NCI-H748 (cell line): Measurements from ENCODE around the gene FANCD2.
"Not testable (repeated sequence)": the region's sequence is repeated elsewhere in the genome, so short reads cannot be mapped to it uniquely, and the experiment has no call there.

Experiments
- DNase-seq: peaks from one replicate; lab custom pipeline; 2025; ENCODE audit not compliant: unreplicated experiment; lab: John Stamatoyannopoulos, UW

The FANCD2 gene

DNA sequence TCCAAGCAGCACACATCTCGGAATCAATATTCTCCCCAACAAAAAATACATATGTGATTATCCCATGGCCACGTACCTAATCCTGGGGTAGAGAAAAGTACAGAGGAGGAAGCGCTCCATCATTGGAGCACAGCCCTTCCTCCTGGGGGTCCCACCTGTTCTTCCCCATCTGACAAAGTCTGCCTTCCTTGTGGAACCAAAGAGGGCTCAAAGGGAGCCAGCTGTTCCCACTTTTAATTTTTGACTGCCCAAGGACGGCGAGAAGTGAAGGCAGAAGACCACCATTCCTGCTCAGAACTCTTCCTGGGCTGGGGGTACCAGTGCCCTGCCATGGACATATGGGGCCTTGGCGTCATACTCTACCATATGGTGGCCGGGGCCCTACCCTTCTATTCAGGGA, 14.1 kb upstream of the FANCD2 start:
- DNase-seq, result no peak

- DNase-seq, result no peak
These were observed 10.8 kb upstream of the FANCD2 start for GRCh38 chr3:10015461-10015904.

DNA sequence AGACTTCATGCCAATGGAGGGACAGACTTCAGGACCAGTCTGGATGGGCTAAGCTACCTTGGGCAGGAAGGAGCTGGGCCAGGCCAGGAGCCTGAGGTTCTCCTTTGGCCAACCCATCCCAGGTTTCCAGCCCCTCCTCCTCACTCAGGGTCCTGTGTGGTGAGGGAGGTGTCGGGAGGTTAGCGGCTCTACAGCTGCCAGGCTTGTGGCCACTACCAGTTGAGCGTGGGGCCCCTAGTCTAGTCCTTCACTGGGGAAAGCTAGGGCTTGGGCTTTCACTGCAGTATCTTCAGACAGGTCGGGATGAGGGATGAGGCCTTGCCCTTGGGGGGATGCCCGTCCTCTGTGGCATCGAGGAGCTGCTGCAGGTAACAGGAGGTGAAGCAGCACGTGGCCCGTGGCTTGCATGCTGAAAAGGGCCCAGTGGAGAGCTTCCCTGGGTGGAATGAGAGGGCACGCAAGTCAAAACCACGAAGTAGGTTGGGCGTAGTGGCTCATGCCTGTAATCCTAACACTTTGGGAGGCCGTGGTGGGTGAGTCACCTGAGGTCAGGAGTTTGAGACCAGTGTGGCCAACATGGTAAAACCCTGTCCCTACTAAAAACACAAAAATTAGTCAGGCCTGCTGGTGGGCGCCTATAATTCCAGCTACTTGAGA, 8.5 kb upstream of the FANCD2 start:
- DNase-seq, result no peak

DNA sequence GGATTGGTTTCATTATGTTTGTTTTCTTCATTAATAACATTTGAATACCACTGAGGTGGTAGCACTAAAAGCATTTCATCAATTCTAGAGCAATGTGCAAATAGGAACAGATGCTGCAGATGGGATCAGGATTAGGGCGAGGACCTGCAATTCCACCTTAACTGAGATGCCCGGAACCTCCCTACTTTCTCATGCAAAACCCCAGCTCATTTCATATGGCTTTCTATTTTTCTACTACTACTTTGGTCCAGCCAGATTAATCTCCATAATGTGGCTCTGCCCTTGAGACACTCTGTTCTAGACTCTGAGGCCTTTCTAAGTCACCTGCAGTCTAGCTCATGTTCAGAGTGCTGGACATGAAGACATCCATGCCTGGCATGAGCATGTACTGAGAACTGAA, 7.4 kb upstream of the FANCD2 start:
- not testable (repeated sequence) for DNase-seq

- DNase-seq, result no peak
These were observed 6.9 kb upstream of the FANCD2 start for GRCh38 chr3:10019326-10019725.

GRCh38 chr3:10021856-10022775, 4.1 kb upstream of the FANCD2 start:
- no peak for DNase-seq

DNA sequence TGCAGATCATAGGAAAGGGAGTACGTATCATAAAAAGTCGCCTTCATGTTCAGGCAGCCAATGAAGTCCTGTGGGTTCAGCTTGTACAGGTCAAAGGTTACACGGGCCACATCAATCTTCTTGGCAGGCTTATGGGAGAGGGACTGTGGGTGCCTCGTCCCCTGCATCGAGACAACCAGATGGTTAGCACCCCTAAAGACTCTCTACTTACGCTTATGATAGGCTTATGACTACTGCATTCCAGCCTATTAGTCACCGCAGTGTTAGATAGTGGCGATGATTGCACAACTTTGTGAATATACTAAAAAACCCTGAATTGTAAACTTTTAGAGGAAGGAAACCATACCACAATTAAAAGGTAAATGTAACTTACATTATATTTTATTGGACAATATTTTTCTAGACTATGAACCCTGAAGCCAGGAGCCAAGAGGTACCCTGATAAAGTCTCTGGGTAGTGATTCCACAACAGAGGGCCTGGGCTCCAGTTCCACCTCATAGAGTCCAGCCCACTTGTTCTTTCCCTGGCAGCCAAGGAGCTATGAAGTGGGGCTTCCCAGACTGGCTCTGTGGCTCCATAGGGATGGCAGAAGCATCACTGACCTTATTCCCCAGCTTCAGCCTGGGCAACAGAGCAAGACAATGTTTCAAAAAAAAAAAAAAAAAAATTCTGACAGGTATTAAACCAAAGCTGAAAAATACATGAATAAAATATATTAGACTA, 2.5 kb upstream of the FANCD2 start:
- DNase-seq, result no peak

- DNase-seq, result no peak
These were observed 793 bp upstream of the FANCD2 start for GRCh38 chr3:10025205-10026083.

GRCh38 chr3:10041034-10041433, 14.8 kb downstream of the FANCD2 start:
- no peak for DNase-seq

GRCh38 chr3:10047876-10048275, 21.6 kb downstream of the FANCD2 start:
- no peak for DNase-seq

DNA sequence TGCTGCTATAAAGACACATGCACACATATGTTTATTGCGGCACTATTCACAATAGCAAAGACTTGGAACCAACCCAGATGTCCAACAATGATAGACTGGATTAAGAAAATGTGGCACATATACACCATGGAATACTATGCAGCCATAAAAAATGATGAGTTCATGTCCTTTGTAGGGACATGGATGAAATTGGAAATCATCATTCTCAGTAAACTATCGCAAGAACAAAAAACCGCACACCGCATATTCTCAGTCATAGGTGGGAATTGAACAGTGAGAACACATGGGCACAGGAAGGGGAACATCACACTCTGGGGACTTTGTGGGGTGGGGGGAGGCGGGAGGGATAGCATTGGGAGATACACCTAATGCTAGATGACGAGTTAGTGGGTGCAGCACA, 26.8 kb downstream of the FANCD2 start:
- not testable (repeated sequence) for DNase-seq

- no peak for DNase-seq
These were observed 28.9 kb downstream of the FANCD2 start for GRCh38 chr3:10055097-10055496.

GRCh38 chr3:10070077-10070476, 43.8 kb downstream of the FANCD2 start:
- not testable (repeated sequence) for DNase-seq

GRCh38 chr3:10074666-10075065, 48.4 kb downstream of the FANCD2 start:
- DNase-seq, result no peak

GRCh38 chr3:10081871-10082270, 55.6 kb downstream of the FANCD2 start:
- DNase-seq, result no peak

DNA sequence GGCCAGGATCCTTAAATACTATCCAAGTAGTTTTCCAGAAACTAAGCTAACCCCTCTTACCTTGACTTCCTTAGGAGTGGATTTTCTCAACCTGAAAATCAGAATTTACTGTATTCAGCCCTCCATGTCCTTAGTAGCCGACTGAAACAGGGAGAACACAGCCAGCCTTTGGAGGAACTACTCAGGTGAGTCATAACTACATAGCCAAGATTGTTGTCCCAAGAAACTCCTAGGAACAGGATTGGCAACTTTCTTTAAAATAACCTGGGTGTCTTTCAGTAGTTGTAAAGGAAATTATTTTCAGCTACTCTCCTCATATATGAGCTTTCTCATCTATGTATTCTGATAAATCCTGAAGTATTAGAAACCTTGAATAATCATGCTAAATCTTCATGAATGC, 59.5 kb downstream of the FANCD2 start:
- no peak for DNase-seq

DNA sequence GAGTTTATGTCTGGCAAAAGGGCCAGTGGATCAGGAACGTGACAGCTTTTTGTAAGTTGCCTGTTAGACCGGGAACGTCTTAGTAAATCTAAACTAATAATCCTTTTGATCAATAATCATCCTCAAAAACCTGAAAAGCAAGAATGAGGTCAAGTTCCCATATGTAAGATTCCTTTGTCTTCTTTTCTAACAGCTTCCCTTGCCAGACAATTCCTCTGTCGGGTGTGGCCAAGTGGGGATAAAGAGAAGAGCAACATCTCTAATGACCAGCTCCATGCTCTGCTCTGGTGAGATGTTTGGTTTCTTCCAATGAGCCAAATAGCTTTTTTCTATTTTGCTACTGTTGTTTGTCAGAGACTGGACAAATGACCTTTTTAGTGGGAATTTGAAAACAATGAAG, 62.0 kb downstream of the FANCD2 start:
- DNase-seq, result no peak

GRCh38 chr3:10090179-10090578, 63.9 kb downstream of the FANCD2 start:
- no peak for DNase-seq

DNA sequence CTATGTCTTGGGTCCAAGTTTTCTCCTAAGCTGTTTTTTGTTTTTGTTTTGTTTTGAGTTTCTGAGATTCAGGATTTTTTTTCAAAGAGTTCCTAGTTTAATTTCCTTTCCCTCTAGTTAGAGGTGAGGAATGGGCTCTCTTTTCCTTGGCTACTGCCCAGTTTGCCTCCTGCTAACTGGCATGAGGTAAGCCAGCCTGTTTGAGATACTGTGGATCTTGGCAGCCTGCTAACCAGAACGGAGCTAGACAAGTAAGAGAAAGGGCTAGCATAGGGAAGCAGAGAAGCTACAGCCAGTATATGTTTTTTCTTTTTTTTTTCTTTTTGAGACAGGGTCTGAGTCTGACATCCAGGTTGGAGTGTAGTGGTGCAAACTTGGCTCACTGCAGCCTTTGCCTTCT, 64.5 kb downstream of the FANCD2 start:
- not testable (repeated sequence) for DNase-seq

DNA sequence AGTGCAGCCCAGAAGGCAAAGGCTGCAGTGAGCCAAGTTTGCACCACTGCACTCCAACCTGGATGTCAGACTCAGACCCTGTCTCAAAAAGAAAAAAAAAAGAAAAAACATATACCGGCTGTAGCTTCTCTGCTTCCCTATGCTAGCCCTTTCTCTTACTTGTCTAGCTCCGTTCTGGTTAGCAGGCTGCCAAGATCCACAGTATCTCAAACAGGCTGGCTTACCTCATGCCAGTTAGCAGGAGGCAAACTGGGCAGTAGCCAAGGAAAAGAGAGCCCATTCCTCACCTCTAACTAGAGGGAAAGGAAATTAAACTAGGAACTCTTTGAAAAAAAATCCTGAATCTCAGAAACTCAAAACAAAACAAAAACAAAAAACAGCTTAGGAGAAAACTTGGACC, 65.2 kb downstream of the FANCD2 start:
- DNase-seq, result not testable (repeated sequence)

DNA sequence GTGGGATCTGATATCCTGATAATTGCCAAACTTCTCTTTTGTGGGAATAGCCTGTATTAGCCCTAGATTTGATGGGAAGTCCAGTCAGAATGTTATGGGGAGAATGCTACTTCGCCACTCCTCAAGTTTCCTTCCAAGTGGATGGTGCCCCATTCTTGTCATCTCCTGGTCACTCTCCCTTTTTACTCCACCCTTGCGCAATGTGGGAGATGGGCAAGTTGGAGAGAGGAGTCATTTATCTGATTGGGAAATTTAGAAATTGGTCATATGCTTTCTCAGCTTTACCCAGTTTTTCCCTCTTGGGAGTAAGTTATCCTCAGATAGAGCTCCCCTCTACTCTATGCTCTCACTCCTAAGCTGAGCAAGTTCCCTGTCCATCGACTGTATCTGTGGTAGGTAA, 67.4 kb downstream of the FANCD2 start:
- no peak for DNase-seq
